Lung (tissue), 12 donors: ENCODE measurements around the gene ALK. TPM values are rescaled to one million over a fixed set of nuclear protein-coding genes. Genes with fewer than 3 reads are reported as not detected.

ENCODE experiments used
- ATAC-seq: fragments of 200-7000 bp; cut with Tn5 transposase; one replicate; pipeline ENCODE4 v1.9.1; 2020; ENCODE audit warnings: moderate number of reproducible peaks; ENCODE audit not compliant: insufficient read depth, low FRiP score
- DNase-seq, 3 donors: peaks; one replicate each; pipeline ENCODE4 v3.0.0-alpha.2; 2013 to 2017
- H3K27ac ChIP-seq, 2 donors: one replicate each; pipeline ENCODE4 v1.5.1; 2013; ENCODE audit warnings: mild to moderate bottlenecking in 2 of 2, moderate library complexity in 2 of 2, control low read depth in 1 of 2, inconsistent platforms in 1 of 2, low read depth in 1 of 2, low read length in 1 of 2
- H3K27me3 ChIP-seq, 3 donors: one replicate each; pipeline ENCODE4 v1.5.1; 2013; ENCODE audit warnings: low read length in 2 of 3; ENCODE audit not compliant: control insufficient read depth in 3 of 3, insufficient read depth in 3 of 3
- H3K36me3 ChIP-seq, 4 donors: one replicate each; pipeline ENCODE4 v1.5.1; 2013; ENCODE audit warnings: low read length in 4 of 4, mild to moderate bottlenecking in 1 of 4, moderate library complexity in 1 of 4; ENCODE audit not compliant: control insufficient read depth in 4 of 4, insufficient read depth in 4 of 4
- H3K4me1 ChIP-seq, 5 donors: one replicate each; pipeline ENCODE4 v1.5.1; 2013; ENCODE audit warnings: low read length in 5 of 5, mild to moderate bottlenecking in 2 of 5, moderate library complexity in 1 of 5; ENCODE audit not compliant: control insufficient read depth in 5 of 5, insufficient read depth in 5 of 5
- H3K4me3 ChIP-seq: one replicate; pipeline ENCODE4 v1.5.1; 2013; ENCODE audit warnings: mild to moderate bottlenecking, control low read depth, moderate library complexity
- H3K9ac ChIP-seq, 2 donors: one replicate each; pipeline ENCODE4 v1.5.1; 2013; ENCODE audit warnings: low read length in 2 of 2, control low read depth in 1 of 2; ENCODE audit not compliant: insufficient read depth in 1 of 2
- H3K9me3 ChIP-seq, 4 donors: one replicate each; pipeline ENCODE4 v1.5.1; 2013; ENCODE audit warnings: low read length in 3 of 4, mild to moderate bottlenecking in 1 of 4, moderate library complexity in 1 of 4; ENCODE audit not compliant: control insufficient read depth in 4 of 4, insufficient read depth in 3 of 4
- WGBS, 2 donors: extraction: QIAGEN DNeasy Blood & Tissue Kit; methylation state at CpG; one replicate each; pipeline ENCODE4 v1.1.7; 2013; 5-methylcytosine and 5-hydroxymethylcytosine counted together
- polyA plus RNA-seq, 2 donors: library from polyadenylated mRNA; stranded (reverse); fragments of 200-250 nt; gene quantifications; one replicate each; pipeline ENCODE4 v1.2.1, GENCODE V29; 2013
- total RNA-seq, 2 donors: library from RNA; depleted of rRNA in 1 of 2; stranded (reverse); fragments of >200 nt in 1 of 2; gene quantifications; one replicate each; pipeline ENCODE4 v1.2.1, GENCODE V29; 2014 to 2021
- TF ChIP-seq, protein P1 (sequence below): IDR thresholded peaks from 2 replicates; pipeline ENCODE4 v1.5.1; 2012; ENCODE audit warnings: mild to moderate bottlenecking; ENCODE audit errors: control extremely low read depth, extremely low read depth
- donor health status: control.
- donor health status: control.
- donor health status: Bipolar disorder and iron deficiency.
- donor health status: healthy.
- donor health status: DM: yes; HTN: yes; CAD: no.

ALK gene
- total and polyA plus RNA-seq, 4 donors: 0.09 to 0.25 (median 0.10) TPM; not detected in 1

DNA sequence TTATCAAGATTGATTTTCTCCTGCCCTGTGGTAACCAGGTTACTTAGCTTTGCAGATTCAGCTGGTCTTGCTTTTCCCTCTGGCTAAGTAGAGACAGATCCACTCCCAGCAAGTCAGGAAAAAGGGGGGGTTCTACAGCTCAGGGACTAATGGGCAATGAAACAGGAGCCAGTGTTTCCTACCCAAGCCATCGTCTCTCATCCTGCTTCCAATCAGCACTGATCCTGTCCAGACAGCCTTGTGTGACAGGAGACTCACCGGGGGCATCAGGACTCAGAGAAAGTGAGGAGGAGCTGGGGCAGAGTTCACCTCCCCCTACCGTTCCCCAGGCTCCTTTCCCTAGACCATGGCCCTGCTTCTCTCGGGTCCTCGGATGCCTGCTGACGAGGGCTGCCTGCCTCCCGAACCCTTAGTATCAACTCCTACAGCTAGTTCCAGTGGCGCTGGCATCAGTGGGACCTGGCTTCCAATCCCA lies 307.6 kb downstream of the ALK start:
- Histone ChIP-seq H3K9me3 (no peaks in the 10 kb centered on the region), H3K4me3 (no peak overlapping the region), H3K9ac (no peak overlapping the region), H3K4me1 (no peaks in the 10 kb centered on the region), H3K27ac (no peak overlapping the region), H3K36me3 (no peaks in the 10 kb centered on the region), H3K27me3 (peaks cover 0 to 2% (median 0%) of the 10 kb centered on the region in 3 donors)
- ATAC-seq (no peak), DNase-seq (no peak)
- WGBS, 2 donors: 73 to 84% methylated on average over 8 of the region's 8 CpGs
- TF ChIP-seq, protein P1, sequence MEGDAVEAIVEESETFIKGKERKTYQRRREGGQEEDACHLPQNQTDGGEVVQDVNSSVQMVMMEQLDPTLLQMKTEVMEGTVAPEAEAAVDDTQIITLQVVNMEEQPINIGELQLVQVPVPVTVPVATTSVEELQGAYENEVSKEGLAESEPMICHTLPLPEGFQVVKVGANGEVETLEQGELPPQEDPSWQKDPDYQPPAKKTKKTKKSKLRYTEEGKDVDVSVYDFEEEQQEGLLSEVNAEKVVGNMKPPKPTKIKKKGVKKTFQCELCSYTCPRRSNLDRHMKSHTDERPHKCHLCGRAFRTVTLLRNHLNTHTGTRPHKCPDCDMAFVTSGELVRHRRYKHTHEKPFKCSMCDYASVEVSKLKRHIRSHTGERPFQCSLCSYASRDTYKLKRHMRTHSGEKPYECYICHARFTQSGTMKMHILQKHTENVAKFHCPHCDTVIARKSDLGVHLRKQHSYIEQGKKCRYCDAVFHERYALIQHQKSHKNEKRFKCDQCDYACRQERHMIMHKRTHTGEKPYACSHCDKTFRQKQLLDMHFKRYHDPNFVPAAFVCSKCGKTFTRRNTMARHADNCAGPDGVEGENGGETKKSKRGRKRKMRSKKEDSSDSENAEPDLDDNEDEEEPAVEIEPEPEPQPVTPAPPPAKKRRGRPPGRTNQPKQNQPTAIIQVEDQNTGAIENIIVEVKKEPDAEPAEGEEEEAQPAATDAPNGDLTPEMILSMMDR: no peak

DNA sequence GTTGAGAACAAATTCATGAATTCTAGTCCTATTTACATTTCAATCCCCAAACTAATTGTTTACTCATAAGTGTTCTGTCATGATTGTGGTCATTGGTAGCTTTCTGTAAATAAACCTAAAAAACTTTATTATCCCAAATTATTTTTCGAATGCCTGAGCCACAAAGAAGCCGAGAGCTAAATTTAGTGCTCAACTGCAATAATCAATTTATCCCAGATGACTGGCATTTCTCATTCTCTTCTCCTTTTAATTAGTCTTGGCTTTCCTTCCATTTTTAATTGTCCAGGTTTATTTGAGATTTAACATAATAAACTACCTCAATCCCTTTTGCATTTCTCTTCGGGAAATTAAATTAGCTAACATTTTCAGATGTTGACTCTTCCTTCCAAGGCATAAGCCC lies 308.3 kb downstream of the ALK start:
- Histone ChIP-seq H3K27me3 (peaks cover 0 to 2% (median 0%) of the 10 kb centered on the region in 3 donors), H3K9me3 (no peaks in the 10 kb centered on the region), H3K4me1 (no peaks in the 10 kb centered on the region), H3K9ac (no peak overlapping the region), H3K27ac (no peak overlapping the region), H3K36me3 (no peaks in the 10 kb centered on the region), H3K4me3 (no peak overlapping the region)
- DNase-seq: no peak
- no peak for ATAC-seq
- TF ChIP-seq, protein P1: no peak
- 91 to 93% methylated on average over 3 of the region's 3 CpGs for WGBS, 2 donors

DNA sequence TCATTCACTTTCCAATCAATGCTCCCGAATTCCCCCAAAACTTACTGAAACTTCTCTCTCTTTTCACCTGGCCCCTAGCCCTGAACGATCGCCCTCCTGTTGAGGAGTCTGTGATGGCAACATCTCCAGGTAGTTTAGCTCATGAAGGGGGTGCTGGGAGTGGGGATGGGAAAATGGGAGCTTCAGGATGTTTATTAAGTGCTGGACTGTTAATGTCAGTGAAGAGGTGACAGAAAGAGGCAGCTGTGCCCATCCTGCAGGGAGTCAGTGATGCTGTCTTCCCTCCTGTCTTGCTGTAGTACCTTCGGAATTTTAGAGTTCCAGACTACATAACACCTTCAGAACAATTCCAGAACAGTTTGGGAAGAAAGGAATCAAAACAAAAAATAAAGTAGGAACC lies 308.8 kb downstream of the ALK start:
- 90 to 92% methylated on average over 4 of the region's 4 CpGs for WGBS, 2 donors
- Histone ChIP-seq H3K9me3 (no peaks in the 10 kb centered on the region), H3K27me3 (peaks cover 0 to 2% (median 0%) of the 10 kb centered on the region in 3 donors), H3K36me3 (no peaks in the 10 kb centered on the region), H3K4me1 (no peaks in the 10 kb centered on the region), H3K9ac (no peak overlapping the region), H3K4me3 (no peak overlapping the region), H3K27ac (no peak overlapping the region)
- TF ChIP-seq, protein P1: no peak
- ATAC-seq (no peak), DNase-seq (no peak)

DNA sequence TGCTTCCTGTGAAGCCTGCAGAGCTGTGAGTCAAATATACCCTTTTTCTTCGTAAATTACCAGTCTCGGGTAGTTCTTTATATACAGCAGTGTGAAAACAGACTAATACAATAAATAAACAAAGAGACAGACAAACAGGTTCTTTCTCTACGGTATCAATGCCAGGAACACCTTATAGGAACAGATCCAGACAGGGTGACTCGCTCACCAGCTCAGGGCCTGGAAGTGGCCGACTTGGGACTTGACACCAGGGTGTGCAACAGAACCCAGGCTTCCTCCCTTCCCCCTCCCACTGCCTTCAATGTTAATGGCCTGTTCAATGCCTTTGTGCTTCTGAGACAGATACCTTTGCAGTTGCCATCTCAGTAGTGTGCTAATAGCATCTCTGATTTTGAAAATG lies 309.5 kb downstream of the ALK start:
- ATAC-seq: no peak

More for the DNA sequence above, 309.5 kb downstream of the ALK start:
- WGBS, 2 donors: 82 to 84% methylated on average over 5 of the region's 5 CpGs
- Histone ChIP-seq H3K36me3 (no peaks in the 10 kb centered on the region), H3K4me1 (no peaks in the 10 kb centered on the region), H3K27ac (no peak overlapping the region), H3K4me3 (no peak overlapping the region), H3K9ac (no peak overlapping the region), H3K27me3 (peaks cover 0 to 2% (median 0%) of the 10 kb centered on the region in 3 donors), H3K9me3 (no peaks in the 10 kb centered on the region)
- no peak for DNase-seq
- TF ChIP-seq, protein P1: no peak
